Umbilical cord (tissue), 2 donors: ENCODE measurements around the gene PRKAG2. TPM values are rescaled to one million over a fixed set of nuclear protein-coding genes. Genes with fewer than 3 reads are reported as not detected.
"Not testable (repeated sequence)": the region's sequence is repeated elsewhere in the genome, so short reads cannot be mapped to it uniquely, and the experiment has no call there.

Experiments
- DNase-seq: peaks from one replicate; pipeline ENCODE4 v3.0.0-alpha.2; 2015; ENCODE audit warnings: low spot score
- total RNA-seq: library from RNA; depleted of rRNA; stranded (reverse); fragments of >200 nt; gene quantifications from one replicate; pipeline ENCODE4 v1.2.3, GENCODE V29; 2014; ENCODE audit warnings: low replicate concordance; ENCODE audit not compliant: insufficient read depth

The PRKAG2 gene
- total RNA-seq, 1 donor from 2014 or later: 71.7 TPM

DNA sequence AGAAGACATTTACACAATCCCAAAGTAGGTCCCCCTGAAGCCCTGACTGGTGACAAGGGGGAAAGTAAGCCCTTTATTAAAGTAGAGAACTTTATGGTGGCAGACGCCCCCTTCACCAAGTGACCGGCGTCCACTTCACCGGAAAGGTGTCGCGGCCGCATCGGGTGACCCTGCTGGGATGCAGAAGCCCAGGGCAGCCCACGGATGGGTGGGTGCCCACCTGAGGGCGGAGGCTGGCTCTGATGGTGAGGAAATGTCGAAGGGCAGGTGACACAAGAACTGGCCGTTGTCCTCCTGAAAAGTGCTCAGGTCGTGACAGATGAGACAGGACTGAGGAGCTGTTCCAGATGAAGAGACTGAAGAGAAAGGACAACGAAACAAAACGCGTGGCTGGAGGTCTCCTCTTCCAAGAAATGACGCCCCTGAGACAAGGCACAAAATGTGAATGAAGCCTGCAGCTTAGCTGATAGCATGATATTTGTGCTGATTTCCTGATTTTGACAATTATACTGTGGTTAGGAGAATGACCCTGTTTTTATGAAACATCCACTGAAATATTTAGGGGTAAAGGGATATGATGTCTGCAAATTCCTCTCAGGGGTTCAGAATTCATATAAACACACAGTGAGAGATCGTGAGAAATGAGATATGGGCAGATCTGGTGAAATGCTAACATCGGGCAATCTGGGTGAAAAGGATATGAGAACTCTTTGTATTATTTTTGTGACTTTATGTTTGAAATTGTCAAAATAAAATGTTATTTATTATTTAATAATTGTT lies 123.9 kb downstream of the PRKAG2 start:
- DNase-seq: no peak

DNA sequence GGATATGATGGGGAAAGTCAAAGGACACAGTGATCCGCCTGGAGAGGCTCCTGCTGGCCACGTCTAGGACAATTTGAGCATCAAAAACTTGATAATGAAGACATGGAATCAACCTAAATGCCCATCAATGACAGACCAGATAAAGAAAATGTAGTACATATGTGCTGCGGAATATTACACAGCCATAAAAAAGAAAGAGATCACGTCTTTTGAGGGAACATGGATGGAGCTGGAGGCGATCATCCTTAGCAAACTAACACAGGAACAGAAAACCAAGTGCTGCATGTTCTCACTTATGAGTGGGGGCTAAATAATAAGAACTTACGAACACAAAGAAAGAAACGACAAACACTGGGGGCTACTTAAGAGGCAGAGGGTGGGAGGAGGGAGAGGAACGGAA lies 124.9 kb downstream of the PRKAG2 start:
- DNase-seq: no peak

DNA sequence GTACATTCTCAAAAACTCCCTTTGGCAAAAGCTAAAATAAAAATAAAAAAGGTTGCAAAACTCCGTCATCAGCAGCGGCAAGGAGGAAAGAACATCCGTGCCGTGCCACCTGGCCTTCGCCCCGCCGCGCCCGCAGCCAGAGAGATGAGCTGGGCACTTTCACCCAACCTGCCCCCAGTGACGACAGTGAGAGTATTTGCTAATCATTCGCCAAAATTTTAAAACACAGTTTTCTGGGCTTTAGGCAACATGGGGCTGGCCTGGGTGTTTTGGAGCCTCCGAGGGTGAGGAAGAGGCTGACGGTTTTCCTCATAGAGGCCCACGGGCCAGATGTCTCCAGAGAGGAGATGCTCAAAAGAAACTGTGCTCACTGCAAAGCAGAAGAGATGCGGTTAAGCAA lies 128.2 kb downstream of the PRKAG2 start:
- DNase-seq: no peak

DNA sequence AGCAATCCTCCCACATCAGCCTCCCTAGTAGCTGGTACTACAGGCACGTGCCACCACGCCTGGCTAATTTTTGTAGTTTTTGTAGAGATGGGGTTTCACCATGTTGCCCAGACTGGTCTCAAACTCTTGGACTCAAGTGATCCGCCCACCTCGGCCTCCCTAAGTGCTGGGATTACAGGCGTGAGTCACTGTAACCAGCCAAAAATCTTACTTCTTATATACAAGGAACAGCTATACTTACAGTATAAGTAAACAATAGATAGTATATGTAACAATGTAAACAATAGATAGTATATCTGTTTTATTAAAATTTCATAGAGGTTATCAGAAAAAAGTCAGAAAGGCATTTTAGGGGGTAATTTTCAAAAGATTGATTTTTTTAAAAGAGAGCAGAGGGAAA lies 128.9 kb downstream of the PRKAG2 start:
- not testable (repeated sequence) for DNase-seq

GRCh38 chr7:151745706-151746105 lies 131.2 kb downstream of the PRKAG2 start:
- DNase-seq: no peak

DNA sequence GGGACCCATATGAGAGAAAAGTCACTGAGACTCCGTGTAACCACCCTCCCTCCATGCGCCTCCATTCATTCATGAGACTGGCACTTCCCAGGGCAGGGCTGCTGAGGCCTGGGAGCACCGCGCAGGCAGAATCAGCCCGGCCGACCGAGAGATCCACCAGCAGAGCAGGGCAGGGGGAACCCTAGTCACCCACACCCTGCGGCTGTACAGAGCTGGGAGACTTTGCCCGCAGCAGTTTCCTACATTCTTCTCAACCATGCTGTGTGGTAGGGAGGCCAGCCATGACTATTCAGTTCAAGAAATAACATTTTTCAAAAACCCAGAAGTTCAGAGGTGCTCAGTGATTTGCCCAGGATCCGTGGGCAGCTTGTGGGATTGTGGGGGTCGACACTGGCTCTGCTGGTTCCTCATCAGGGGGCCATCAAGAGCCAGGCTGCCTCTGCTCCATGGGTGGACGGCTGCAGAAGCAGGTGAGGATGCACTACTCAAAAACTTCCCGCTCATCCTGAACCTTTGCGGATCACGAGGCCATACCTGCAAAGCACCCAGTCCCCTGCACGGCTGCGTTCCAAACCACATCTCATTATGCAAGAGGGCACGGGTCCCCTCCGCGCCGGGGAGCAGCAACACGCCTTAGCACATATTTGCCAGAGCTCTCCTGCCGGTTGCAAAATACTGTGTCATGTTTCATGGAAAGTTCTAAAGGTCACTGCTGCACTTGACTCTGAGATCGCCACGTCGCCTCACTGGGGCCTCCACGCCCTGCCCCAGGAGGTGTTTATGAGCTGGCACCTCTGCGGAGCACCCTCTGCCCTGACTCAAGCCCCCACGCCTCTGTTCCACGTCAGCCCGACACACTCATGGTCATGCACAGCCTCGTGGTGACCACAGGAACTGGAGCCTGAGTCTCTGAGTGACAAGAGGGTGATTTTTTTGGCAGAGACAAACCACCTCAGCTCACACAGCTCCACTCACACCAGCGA lies 132.0 kb downstream of the PRKAG2 start:
- no peak for DNase-seq

DNA sequence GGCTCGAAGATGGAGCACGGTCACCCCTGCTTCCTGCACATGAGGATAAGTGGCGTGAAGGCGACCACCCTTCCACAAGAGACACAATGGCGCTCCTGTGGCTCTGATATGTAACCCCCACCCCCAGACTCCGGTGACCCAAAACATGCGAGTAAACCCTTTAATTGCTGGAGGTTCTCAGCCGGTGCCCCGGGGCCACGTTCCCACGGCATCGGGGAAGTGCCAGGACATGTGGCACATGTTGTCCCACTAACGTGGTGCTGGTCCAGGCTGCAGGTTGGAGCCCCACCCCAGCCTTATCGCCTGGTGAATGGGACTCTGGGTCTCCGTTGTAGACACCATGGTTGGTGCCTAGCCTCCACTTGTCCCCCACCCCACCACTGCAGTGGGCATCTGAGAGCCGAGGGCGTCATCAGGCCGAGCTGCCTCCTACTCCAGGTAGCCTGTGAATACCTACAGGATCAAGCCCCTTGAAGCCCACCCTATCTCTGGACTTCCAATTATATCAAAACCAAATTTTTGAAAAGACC lies 132.8 kb downstream of the PRKAG2 start:
- DNase-seq: no peak

GRCh38 chr7:151743481-151743983 lies 133.4 kb downstream of the PRKAG2 start:
- DNase-seq: no peak

DNA sequence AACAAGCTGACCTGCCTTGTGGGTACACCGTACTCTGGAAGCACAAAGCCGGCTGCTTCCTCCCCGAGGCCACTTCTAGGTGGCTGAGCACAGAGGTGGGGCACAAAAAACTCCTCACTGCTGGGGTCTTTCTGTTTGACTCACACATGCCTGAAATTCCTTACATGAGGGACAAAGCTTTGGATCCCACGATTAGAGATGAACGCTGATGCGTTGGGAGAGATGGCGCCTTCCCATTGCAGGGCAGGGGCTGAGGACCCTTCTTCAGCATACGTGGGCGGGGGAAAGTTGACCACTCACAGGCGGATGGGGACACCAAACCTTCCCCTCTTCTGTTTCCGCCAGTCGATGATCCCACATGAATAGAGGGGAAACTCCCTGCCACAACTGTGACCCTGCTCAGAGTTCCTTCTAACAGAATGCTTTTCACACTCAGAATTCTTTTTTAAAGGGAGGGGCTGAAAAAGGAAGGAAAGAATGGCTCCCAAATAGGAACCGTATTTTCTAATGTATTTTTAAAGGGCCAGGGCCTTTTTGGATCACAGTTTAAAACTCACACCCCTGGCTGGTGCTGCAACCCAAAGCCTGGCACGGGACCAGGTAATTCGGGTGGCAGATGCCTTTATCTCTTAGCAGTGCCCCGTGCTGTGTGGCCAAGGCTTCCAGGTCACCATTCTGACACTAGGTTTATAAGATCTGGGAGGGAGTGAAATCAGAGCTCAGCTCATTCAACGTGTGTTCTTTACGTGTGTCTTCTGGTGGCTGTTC lies 134.0 kb downstream of the PRKAG2 start:
- no peak for DNase-seq

DNA sequence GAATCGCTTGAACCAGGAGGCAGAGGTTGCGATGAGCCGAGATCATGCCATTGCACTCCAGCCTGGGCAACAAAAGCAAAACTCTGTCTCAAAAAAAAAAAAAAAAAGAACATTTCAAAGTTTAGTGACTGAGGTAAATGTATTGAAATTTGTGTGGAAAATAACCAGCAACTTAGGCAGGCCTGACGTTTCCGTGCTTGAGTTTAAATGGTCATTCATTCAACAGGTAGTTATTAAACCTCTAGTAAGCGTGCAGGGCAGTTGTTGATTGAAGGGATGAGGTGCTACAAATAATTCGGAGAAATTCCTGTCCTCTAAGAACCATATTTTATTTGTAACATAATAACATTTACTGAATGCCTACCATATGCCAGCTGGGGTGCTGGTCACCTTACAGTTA lies 135.3 kb downstream of the PRKAG2 start:
- no peak for DNase-seq

- DNase-seq: no peak
Observed at GRCh38 chr7:151740081-151740851, 136.6 kb downstream of the PRKAG2 start.

DNA sequence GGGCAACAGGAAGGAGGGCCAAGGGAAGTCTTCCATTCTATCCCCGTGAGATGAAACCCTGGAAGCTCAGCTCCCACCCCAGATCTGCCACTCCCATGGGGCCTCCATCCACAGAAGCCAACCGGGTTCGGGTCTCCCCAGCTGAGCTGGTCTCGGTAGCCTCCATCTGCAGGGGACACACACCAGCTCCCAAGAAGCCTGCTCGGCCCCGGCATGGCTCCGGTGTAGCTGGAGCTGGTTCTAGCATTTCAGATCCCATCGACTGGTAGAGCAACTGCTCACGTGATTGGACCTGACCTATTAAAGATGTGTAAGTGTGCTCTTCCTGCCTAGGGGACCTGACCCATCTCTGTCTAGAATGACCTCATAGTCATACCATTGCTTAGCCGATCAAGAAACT lies 138.0 kb downstream of the PRKAG2 start:
- no peak for DNase-seq

GRCh38 chr7:151736403-151736909 lies 140.5 kb downstream of the PRKAG2 start:
- DNase-seq: peak; percentile 89

- no peak for DNase-seq
Observed at GRCh38 chr7:151735851-151736402, 141.0 kb downstream of the PRKAG2 start.

- no peak for DNase-seq
Observed at GRCh38 chr7:151735186-151735850, 141.6 kb downstream of the PRKAG2 start.

GRCh38 chr7:151732834-151733592 lies 143.9 kb downstream of the PRKAG2 start:
- no peak for DNase-seq

DNA sequence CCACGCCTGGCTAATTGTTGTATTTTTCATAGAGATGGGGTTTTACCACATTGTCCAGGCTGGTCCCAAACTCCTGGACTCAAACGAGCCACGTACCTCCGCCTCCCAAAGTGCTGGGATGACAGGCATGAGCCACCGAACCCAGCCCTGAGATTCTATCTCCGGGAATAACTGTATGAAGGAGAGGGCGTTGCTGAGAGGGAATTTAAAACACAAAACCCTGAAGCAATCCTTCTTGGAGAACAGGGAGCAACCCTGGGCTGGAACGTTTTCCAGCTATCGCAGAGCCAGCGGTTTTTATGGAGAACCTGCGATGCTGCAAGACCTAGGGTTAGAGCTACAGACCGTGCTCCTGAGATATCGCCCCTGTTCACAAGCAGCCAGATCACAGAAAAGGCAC lies 144.6 kb downstream of the PRKAG2 start:
- no peak for DNase-seq

DNA sequence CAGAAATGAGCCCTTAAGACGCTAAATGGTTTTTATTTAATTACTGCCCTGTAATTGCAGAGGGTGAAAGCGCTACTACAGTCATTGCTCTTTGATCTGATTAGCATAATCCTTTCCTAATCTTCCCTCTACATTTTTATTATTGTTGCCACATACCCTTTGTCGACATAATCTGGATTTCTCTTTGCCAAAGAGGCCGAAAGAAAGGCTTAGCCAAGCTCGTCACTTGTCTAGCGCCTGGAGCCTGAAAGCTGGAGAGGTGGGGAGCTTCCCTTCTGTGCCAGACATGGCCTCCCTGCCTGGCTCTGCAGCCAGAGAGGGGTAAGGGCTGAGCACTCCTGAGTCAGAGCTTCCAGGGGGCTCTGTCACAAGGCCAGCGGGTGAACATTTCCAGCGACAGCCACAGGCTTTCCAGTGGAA lies 145.9 kb downstream of the PRKAG2 start:
- DNase-seq: no peak

DNA sequence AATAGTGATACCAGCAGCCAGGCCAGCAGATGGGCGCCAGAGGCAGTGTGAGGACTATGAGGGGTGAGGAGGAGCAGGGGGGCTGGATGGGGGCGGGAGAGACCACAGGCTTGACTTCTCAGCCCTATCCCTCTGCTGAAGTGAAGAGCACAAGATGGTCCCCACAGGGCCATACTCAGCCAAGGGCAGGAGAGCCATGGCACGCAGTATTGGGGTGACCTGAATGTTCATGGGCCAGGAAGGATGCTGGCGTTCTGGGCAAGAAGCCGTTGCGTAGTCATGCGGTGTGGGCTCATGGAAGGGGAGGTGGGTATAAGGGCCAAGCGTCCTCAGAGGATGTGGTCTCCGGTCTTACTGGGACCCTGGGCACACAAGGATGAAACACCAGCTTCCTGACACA lies 146.3 kb downstream of the PRKAG2 start:
- no peak for DNase-seq
